NOMO-1 treated with DMSO at 0.1 percent for 48 hours (cell line): Measurements from ENCODE around the gene OR1C1.
"Not testable (repeated sequence)": the region's sequence is repeated elsewhere in the genome, so short reads cannot be mapped to it uniquely, and the experiment has no call there.

Experiments used
- DNase-seq: peaks from one replicate; lab custom pipeline; 2025; ENCODE audit not compliant: unreplicated experiment; lab: John Stamatoyannopoulos, UW

The OR1C1 gene, protein sequence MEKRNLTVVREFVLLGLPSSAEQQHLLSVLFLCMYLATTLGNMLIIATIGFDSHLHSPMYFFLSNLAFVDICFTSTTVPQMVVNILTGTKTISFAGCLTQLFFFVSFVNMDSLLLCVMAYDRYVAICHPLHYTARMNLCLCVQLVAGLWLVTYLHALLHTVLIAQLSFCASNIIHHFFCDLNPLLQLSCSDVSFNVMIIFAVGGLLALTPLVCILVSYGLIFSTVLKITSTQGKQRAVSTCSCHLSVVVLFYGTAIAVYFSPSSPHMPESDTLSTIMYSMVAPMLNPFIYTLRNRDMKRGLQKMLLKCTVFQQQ

DNA sequence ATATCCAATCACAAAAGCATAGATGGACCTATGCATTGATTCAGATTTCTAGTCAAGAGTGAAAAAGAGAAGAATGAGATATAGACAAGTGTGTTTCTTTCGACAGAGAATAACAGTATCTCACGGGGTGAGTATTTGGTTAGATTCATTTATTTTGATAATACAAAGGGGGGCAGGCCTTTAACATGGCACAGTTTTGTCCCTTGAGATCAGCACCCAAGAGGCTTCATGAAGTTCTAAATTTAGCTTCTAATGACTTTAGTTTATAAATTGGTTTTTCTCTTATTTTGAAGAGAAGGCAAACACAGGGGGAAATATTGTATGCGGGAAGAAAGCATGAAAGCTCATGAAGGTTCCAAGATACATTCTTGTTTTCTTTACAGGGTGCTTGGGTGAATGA, at the start of gene OR1C1:
OR1C1 (minus strand) TSS at position 101 of the 400 bp plus-strand sequence. CDS start 2,150 bp downstream, outside the sequence.
- no peak for DNase-seq

- DNase-seq: no peak
Measured at GRCh38 chr1:247797518-247797917, 37.2 kb upstream of the OR1C1 start.

GRCh38 chr1:247769603-247770002, 9.2 kb upstream of the OR1C1 start:
- DNase-seq: no peak

- DNase-seq: not testable (repeated sequence)
Measured at GRCh38 chr1:247754311-247754710, 6.0 kb downstream of the OR1C1 start.

GRCh38 chr1:247749870-247750269, 10.5 kb downstream of the OR1C1 start:
- DNase-seq: no peak

GRCh38 chr1:247748041-247748440, 12.3 kb downstream of the OR1C1 start, which contains the start of gene OR14A2:
Gene OR14A2 (minus strand): TSS chr1:247748141.
- DNase-seq: no peak

DNA sequence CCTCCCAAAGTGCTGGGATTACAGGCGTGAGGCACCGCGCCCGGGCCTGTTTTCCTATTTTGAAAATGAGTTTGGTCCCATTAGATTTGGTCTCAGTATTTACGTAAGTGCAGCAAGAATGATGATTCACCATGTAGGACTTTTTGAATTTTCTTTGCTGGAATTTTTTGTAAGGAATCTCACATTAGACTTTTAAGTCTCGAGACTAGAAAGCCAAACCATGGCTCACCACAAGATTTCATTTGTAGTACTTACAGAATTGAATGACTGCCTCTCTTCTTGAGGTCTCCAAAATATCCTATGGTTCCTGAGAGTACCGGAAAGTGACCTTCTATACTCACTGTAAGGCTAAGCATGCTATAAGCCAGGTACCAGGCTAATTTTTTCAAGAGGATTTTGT, 12.7 kb downstream of the OR1C1 start:
- DNase-seq: no peak

DNA sequence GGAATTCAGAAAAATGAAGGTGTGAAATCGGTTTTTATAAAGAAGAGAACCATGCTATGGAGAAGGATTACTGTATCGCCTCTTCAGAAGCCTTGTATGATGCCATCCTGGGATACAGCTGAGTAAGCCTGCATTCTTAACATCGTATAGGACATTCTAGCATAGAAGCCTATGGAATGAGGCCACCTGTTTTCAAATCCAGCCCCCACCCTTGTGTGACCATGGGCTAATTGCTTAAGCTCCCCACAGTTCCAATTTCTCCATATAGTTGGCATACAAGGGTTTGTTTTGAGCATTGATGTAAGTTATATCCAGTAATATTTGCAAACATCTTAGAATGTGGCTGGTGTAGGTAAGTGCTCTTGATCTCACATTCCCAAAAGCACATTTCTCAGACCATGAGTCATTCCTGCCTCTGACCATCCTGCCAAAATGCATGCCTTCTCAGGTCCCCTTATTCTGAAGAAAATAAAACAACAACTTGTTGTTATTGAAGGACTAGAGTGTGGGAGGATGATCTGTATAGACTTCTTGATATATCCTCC, 13.9 kb downstream of the OR1C1 start:
- no peak for DNase-seq

GRCh38 chr1:247742215-247742760, 18.1 kb downstream of the OR1C1 start:
- DNase-seq: not testable (repeated sequence)

DNA sequence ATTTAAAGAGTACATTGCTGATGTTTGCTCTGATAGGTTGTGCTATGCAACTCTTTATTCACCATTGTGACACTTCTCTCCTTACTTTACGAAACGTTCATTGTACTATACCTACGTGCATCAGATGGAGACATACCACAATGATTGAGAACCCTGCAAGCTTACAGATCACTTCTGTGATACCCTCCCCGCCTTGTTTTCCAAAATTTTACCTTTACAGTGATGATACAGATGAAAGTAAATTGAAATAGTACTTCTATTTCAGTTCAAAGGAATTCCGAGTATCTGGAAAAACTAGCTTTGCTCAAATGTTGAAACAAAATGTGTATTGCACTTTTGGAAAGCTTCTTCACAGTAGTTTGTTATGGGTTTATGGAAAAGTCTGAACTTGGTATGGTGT, 18.6 kb downstream of the OR1C1 start:
- DNase-seq: no peak

DNA sequence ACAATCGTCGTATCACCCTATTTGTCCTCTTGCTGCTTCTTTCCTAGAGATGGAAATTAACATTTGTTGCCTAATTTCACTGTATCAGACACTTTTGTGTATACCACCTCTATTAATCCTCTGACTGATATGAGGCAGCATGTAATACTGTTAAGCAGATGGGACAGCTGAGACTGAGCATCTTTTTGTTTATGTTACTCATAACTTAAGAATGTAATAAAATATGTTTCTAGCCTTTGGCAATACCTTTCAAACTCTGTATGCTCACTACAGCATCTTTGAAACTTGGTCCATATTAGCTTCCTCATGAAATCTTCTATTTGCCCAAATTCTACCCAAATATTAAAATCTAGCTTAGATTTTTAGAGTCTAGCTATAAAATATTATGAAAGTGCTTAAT, 19.6 kb downstream of the OR1C1 start:
- no peak for DNase-seq

DNA sequence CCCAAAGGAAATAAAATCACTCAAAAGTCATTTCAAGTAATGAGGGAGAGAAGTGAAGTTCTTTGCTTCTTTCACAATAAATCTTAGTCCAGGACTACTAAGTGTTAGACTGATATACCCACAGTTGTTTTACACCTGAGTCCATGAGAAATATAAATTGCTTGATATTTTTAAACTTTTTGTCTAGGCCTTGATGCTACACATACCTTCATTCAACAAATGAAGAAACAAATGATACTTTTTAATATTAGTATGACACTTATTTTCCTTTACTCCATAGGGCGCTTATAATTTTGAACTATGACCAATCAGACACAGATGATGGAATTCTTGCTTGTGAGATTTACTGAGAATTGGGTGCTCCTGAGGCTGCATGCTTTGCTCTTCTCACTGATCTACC, 22.0 kb downstream of the OR1C1 start, which contains the start of gene OR14K1:
OR14K1 (plus strand) TSS at position 301 of the 400 bp plus-strand sequence; CDS start at position 301, 0 bp downstream.
- no peak for DNase-seq

DNA sequence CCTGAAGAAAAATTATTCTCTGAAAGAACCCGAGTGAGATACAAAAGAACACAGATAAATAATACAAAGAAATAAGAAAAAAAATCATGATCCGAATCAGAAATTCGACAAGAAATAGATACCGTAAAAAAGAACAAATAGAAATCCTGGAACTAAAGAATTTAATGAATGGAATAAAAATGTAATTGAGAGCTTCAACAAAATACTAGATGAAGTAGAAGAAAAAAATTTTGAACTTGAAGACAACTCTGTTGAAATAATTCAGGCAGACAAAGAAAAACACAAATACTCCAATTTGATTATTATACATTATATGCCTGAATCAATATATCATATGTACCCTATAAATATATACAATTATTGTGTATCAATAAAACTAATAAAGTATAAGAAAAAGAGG, 39.1 kb downstream of the OR1C1 start:
- no peak for DNase-seq

DNA sequence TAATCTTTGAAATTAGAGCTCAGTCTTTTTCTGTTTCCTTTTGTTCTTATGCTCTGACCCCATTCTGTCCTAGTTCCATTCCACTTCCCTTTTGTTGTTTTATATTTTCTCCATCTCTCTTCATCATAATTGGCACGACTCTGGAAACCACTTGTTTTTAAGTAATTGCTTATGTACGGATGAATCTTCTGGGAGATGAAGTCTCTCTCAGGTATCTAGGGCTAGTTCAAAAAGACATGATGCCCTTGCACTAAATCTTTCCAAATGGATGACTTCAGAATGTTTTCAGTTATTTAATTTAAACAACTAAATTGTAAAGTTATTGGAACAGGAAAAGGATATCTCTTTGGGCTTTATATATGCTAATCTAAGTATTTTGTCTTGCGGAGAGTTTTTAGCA, 43.8 kb downstream of the OR1C1 start, which contains the start of gene OR6F1:
OR6F1 (minus strand) TSS at position 101 of the 400 bp plus-strand sequence. CDS start 3,891 bp downstream, outside the sequence.
- no peak for DNase-seq

- no peak for DNase-seq
Measured at GRCh38 chr1:247713753-247714152, 46.6 kb downstream of the OR1C1 start.

DNA sequence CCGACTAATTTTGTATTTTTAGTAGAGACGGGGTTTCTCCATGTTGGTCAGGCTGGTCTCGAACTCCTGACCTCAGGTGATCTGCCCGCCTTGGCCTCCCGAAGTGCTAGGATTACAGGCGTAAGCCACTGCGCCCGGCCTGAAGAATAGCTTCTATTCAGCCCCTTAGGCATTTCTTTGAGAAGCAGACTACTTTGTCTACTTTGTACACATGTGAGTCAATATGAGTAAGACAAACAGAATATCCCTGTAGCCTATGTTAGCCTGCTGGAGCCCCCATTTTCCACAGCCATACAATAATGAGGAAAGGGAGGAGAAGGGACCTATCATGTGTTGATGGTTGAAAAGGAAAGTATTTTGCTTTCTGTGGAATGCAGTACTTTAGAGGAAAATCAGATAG, 49.7 kb downstream of the OR1C1 start:
- DNase-seq: not testable (repeated sequence)
